ENCODE data around the gene SULT1B1.

SULT1B1 gene

DNA sequence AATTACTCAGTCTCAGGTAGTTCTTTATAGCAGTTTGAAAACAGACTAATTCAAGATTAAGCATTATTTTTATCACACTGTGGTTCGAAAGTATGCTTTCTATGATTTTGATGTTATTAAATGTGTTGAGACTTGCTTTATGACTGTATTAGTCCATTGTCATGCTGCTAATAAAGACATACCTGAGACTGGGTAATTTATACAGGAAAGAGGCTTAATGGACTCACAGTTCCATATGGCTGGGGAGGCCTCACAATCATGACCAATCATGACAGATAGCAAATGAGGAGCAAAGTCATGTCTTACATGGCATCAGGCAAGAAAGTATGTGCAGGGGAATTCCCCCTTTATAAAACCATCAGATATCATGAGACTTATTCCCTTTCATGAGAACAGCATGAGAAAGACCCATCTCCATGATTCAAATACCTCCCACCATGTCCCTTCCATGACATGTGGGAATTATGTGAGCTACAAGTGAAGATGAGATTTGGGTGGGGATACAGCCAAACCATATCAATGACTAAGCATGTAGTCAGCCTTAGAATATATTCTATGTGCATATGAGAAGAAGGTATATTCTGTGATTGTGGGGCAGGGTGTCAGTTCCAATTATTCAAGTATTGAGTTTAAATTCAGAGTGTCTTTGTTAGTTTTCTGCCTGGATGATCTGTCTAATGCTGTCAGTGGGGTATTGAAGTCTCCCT, 62.7 kb downstream of the SULT1B1 start:
- DNase-seq (ENCODE audit: low spot score): no peak

DNA sequence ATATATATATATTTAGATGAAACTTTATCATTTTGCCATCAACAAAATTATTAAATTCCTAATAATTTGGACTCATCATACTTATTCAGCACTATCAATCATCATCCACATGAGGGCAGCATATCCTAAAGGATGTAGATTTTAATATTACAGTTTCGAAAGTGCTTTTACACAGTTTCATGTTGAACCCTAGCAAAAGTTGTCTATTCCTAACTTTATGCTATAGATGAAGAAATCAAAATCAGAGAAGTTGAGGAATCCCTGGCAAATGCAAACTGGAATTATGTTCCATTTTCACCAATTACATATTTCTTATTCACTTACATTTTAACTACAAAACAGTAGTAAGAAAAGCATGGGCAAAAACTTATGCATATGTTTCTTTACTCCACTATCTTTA, 70.8 kb downstream of the SULT1B1 start:
- peak; percentile 42 for DNase-seq (ENCODE audit: low spot score)

DNA sequence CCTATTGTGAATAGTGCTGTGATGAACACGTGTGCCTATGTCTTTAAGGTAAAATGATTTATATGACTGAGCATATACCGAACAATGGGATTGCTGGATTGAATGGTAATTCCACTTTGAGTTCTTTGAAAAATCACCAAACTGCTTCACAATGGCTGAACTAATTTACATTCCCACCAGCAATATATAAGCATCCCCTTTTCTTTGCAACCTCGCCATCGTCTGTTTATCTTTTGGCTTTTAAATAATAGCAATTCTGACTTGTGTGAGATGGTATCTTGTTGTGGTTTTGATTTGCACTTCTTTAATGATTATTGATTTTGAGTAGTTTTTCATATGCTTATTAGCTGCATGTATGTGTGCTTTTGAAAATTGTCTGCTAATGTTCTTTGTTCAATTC, 75.6 kb downstream of the SULT1B1 start:
- DNase-seq (ENCODE audit: low spot score): no peak
